ENCODE measurements around the gene LY6G5B. TPM values are rescaled to one million over a fixed set of nuclear protein-coding genes. Genes with fewer than 3 reads are reported as not detected.

The LY6G5B gene
- total and polyA plus RNA-seq, 2 experiments from 2014 or later, result 7.9 to 8.4 TPM

GRCh38 chr6:31620586-31621319 is 49.0 kb upstream of the LY6G5B start, which contains the start of gene PRRC2A:
Gene PRRC2A, plus strand, starts transcription at chr6:31620715. Its CDS starts 2,075 bp downstream, at chr6:31622790.
- Histone ChIP-seq H3K4me1 (ENCODE audit: insufficient read depth) (peaks cover 25% of the 10 kb centered on the region), H3F3A (replicated peaks; ENCODE audit: low read depth) (peaks cover 26% of the 10 kb centered on the region), H3K4me3 (peak within 1 kb of the TSS; percentile 100), H4K20me1 (replicated peaks; ENCODE audit: insufficient read depth) (peaks cover 30% of the 10 kb centered on the region), H3K9me2 (ENCODE audit: insufficient read depth) (no peaks in the 10 kb centered on the region), H3K27me3 (ENCODE audit: insufficient read depth) (no peaks in the 10 kb centered on the region), H3K36me3 (ENCODE audit: insufficient read depth) (peaks cover 33% of the 10 kb centered on the region), H3K4me2 (peak within 1 kb of the TSS; percentile 99), H3K79me2 (replicated peaks; ENCODE audit: insufficient read depth) (peaks cover 44% of the 10 kb centered on the region), H3K27ac (ENCODE audit: low read depth) (peak within 1 kb of the TSS; percentile 100), H2AFZ (no peak within 1 kb of the TSS)
- peak; percentile 91 for DNase-seq (ENCODE audit: low spot score)
- Mint-ChIP-seq H3K9me3 (peaks cover 6% of the 10 kb centered on the region), H3K4me3 (peak within 1 kb of the TSS; percentile 94), H3K27me3 (ENCODE audit: insufficient read depth, low read depth, poor library complexity) (peaks cover 21% of the 10 kb centered on the region), H3K4me1 (peaks cover 19% of the 10 kb centered on the region), H3K36me3 (ENCODE audit: low read depth) (peaks cover 56% of the 10 kb centered on the region), H3K27ac (peak within 1 kb of the TSS; percentile 100)
- ATAC-seq, result peak; percentile 77
- no peak for TF ChIP-seq EZH2 (IDR thresholded peaks at IDR 0.05; ENCODE audit: low read depth, unreplicated experiment)
- TF ChIP-seq ZNF462 (CRISPR knock-in tag; IDR thresholded peaks at IDR 0.05), result no peak
- TF ChIP-seq NANOG (IDR thresholded peaks at IDR 0.05; ENCODE audit: borderline replicate concordance), result no peak
- TF ChIP-seq POLR2AphosphoS5 (IDR thresholded peaks at IDR 0.05; ENCODE audit: low read depth), result peak; percentile 67
- no peak for TF ChIP-seq JUNB (IDR thresholded peaks at IDR 0.05; ENCODE audit: unreplicated experiment)
- no peak for TF ChIP-seq CTCF (conservative IDR thresholded peaks at IDR 0.05; ENCODE audit: low read depth in 2 of 2)
- TF ChIP-seq EZH2phosphoT487 (IDR thresholded peaks at IDR 0.05; ENCODE audit: unreplicated experiment), result no peak

Measured in GM23338 (cell line).